Measurements from ENCODE around the gene SORCS3.

DNA sequence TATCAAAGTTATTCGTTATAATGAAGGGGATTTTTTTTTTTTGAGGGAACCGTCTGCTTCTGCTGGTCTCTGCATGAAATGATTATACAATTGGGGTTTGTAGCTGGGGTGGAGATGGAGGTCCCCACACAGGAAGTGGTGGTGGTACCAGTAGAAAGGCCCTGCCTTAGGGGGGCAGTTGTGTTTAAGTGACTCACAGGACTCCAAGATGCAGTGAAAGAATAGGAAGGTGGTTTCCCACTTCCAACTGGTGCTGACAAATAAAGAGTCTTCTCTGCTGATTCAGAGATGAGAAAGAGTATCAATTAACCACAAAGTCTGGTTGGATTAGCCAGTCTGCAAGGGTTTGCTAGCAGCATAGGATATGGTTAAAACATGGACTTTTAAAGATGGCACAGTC is 376.0 kb downstream of the SORCS3 start:
- no peak for TF ChIP-seq EP300 (IDR thresholded peaks at IDR 0.05)
- no peak for TF ChIP-seq POLR2AphosphoS5 (IDR thresholded peaks at IDR 0.05)
- TF ChIP-seq, protein P1, sequence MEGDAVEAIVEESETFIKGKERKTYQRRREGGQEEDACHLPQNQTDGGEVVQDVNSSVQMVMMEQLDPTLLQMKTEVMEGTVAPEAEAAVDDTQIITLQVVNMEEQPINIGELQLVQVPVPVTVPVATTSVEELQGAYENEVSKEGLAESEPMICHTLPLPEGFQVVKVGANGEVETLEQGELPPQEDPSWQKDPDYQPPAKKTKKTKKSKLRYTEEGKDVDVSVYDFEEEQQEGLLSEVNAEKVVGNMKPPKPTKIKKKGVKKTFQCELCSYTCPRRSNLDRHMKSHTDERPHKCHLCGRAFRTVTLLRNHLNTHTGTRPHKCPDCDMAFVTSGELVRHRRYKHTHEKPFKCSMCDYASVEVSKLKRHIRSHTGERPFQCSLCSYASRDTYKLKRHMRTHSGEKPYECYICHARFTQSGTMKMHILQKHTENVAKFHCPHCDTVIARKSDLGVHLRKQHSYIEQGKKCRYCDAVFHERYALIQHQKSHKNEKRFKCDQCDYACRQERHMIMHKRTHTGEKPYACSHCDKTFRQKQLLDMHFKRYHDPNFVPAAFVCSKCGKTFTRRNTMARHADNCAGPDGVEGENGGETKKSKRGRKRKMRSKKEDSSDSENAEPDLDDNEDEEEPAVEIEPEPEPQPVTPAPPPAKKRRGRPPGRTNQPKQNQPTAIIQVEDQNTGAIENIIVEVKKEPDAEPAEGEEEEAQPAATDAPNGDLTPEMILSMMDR (IDR thresholded peaks at IDR 0.05): no peak
- no peak for TF ChIP-seq POLR2A (IDR thresholded peaks at IDR 0.05)

All from sigmoid colon (tissue), 4 donors.